Neural cell (in vitro differentiated cells): Measurements from ENCODE around the gene ZFYVE28. TPM values are rescaled to one million over a fixed set of nuclear protein-coding genes. Genes with fewer than 3 reads are reported as not detected.

Experiments
- H2AFZ ChIP-seq: fragments of 200-600, 300-800 bp; sonication (generic), shearing (Covaris generic); 2 replicates; pipeline ENCODE4 v1.6.0; 2014; ENCODE audit warnings: low read depth, mild to moderate bottlenecking, antibody characterized with exemption, low read length, moderate library complexity
- H3F3A ChIP-seq: fragments of 200-600 bp; shearing (Covaris generic); 2 replicates; pipeline ENCODE4 v1.6.1; 2016; ENCODE audit warnings: mild to moderate bottlenecking, moderate library complexity, mixed read lengths, antibody characterized with exemption, low read length; ENCODE audit not compliant: insufficient read depth, poor library complexity, severe bottlenecking
- H3K27ac ChIP-seq: fragments of 200-600, 300-800 bp; sonication (generic), shearing (Covaris generic); 2 replicates; pipeline ENCODE4 v1.5.1; 2014; ENCODE audit warnings: mild to moderate bottlenecking, low read length, moderate library complexity
- H3K27me3 ChIP-seq: fragments of 300-800, 200-600 bp; sonication (generic), shearing (Covaris generic); 2 replicates; pipeline ENCODE4 v1.6.0; 2014; ENCODE audit warnings: mild to moderate bottlenecking, low read depth, low read length, moderate library complexity; ENCODE audit not compliant: insufficient read depth
- H3K36me3 ChIP-seq: fragments of 300-800, 200-600 bp; sonication (generic), shearing (Covaris generic); 2 replicates; pipeline ENCODE4 v1.5.1; 2014; ENCODE audit warnings: mild to moderate bottlenecking, antibody characterized with exemption, low read length, moderate library complexity; ENCODE audit not compliant: insufficient read depth
- H3K4me2 ChIP-seq: fragments of 300-800, 200-600 bp; sonication (generic), shearing (Covaris generic); 2 replicates; pipeline ENCODE4 v1.6.0; 2014; ENCODE audit warnings: mild to moderate bottlenecking, low read length
- H3K4me3 ChIP-seq: fragments of 300-800, 200-600 bp; sonication (generic), shearing (Covaris generic); 2 replicates; pipeline ENCODE4 v1.5.1; 2014; ENCODE audit warnings: mild to moderate bottlenecking, low read length, moderate library complexity
- H3K79me2 ChIP-seq: fragments of 200-600 bp; shearing (Covaris generic); replicated peaks from 2 replicates; pipeline ENCODE4 v1.6.0; 2014; ENCODE audit warnings: mild to moderate bottlenecking, low read length, moderate library complexity; ENCODE audit not compliant: insufficient read depth
- H3K9ac ChIP-seq: fragments of 300-800, 200-600 bp; sonication (generic), shearing (Covaris generic); 2 replicates; pipeline ENCODE4 v1.6.1; 2016; ENCODE audit warnings: mild to moderate bottlenecking, low read length, mixed read lengths
- H3K9me2 ChIP-seq: fragments of 200-600 bp; shearing (Covaris generic); 2 replicates; pipeline ENCODE4 v1.6.1; 2016; ENCODE audit warnings: mild to moderate bottlenecking, low read length, mixed read lengths; ENCODE audit not compliant: insufficient read depth
- H3K9me3 ChIP-seq: fragments of 200-600, 300-800 bp; sonication (generic), shearing (Covaris generic); 2 replicates; pipeline ENCODE4 v1.6.1; 2016; ENCODE audit warnings: mild to moderate bottlenecking, mixed run types, low read length, moderate library complexity, mixed read lengths
- H4K20me1 ChIP-seq: fragments of 200-600 bp; shearing (Covaris generic); 2 replicates; pipeline ENCODE4 v1.6.1; 2016; ENCODE audit warnings: mild to moderate bottlenecking, mixed run types; ENCODE audit not compliant: insufficient read depth
- EP300 ChIP-seq: fragments of 450-650 bp; conservative IDR thresholded peaks from 2 replicates; pipeline ENCODE4 v1.6.1; 2014; ENCODE audit warnings: antibody characterized with exemption, mild to moderate bottlenecking, moderate library complexity; ENCODE audit not compliant: poor library complexity, severe bottlenecking
- EZH2 ChIP-seq: fragments of 200-600, 300-800 bp; shearing (Covaris generic), sonication (generic); IDR thresholded peaks from 2 replicates; pipeline ENCODE4 v1.6.1; 2014; ENCODE audit warnings: antibody characterized with exemption, low read length, borderline replicate concordance, mild to moderate bottlenecking; ENCODE audit not compliant: insufficient read depth, poor library complexity, severe bottlenecking
- MXI1 ChIP-seq: fragments of 450-650 bp; conservative IDR thresholded peaks from 2 replicates; pipeline ENCODE4 v1.6.1; 2014; ENCODE audit warnings: antibody characterized with exemption, mild to moderate bottlenecking; ENCODE audit not compliant: poor library complexity, severe bottlenecking
- POLR2AphosphoS5 ChIP-seq: IDR thresholded peaks from 2 replicates; pipeline ENCODE4 v1.6.1; 2012
- RAD21 ChIP-seq: fragments of 450-650 bp; conservative IDR thresholded peaks from 2 replicates; pipeline ENCODE4 v1.6.1; 2014; ENCODE audit warnings: antibody characterized with exemption, mild to moderate bottlenecking, moderate library complexity
- SMC3 ChIP-seq: fragments of 450-650 bp; conservative IDR thresholded peaks from 2 replicates; pipeline ENCODE4 v1.6.1; 2014; ENCODE audit warnings: antibody characterized with exemption, mild to moderate bottlenecking, moderate library complexity; ENCODE audit not compliant: poor library complexity
- TAF1 ChIP-seq: IDR thresholded peaks from 2 replicates; pipeline ENCODE4 v1.6.1; 2012; ENCODE audit warnings: low read depth
- polyA plus RNA-seq: library from polyadenylated mRNA; depleted of rRNA; stranded (reverse); fragments of >200 nt; gene quantifications from 2 replicates; pipeline ENCODE4 v1.2.3, GENCODE V29; 2014
- TF ChIP-seq, protein P1 (sequence below): fragments of 450-650 bp; IDR thresholded peaks from 2 replicates; pipeline ENCODE4 v1.5.1; 2014; ENCODE audit warnings: antibody characterized with exemption, mild to moderate bottlenecking, moderate library complexity; ENCODE audit not compliant: poor library complexity, severe bottlenecking
- TF ChIP-seq, protein P2 (sequence below): IDR thresholded peaks from 2 replicates; pipeline ENCODE4 v1.6.1; 2012; ENCODE audit warnings: borderline replicate concordance

The ZFYVE28 gene
- polyA plus RNA-seq, 1 donor from 2014 or later = 2.4 TPM

DNA sequence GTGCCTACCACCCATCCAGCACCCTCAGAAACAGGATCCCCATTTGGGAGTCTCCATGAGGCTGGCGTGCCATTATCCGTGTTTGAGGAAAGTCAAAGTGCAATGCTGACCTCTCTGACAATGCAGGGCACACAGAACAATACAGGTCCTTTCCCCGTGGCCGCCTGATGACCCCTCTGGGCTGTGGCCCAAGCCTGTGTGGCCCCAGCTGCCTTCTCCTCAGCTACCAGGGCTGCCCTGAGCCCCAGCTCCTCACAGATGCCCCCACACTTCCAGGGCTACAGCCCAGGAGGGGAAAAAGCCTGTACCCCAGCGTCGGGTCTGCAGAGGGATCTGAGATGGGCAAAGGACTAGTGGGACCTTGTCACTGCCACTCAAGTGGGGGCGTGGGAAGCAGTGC lies 15.5 kb downstream of the ZFYVE28 start:
- H3K4me3 ChIP-seq = no peak overlapping the region

DNA sequence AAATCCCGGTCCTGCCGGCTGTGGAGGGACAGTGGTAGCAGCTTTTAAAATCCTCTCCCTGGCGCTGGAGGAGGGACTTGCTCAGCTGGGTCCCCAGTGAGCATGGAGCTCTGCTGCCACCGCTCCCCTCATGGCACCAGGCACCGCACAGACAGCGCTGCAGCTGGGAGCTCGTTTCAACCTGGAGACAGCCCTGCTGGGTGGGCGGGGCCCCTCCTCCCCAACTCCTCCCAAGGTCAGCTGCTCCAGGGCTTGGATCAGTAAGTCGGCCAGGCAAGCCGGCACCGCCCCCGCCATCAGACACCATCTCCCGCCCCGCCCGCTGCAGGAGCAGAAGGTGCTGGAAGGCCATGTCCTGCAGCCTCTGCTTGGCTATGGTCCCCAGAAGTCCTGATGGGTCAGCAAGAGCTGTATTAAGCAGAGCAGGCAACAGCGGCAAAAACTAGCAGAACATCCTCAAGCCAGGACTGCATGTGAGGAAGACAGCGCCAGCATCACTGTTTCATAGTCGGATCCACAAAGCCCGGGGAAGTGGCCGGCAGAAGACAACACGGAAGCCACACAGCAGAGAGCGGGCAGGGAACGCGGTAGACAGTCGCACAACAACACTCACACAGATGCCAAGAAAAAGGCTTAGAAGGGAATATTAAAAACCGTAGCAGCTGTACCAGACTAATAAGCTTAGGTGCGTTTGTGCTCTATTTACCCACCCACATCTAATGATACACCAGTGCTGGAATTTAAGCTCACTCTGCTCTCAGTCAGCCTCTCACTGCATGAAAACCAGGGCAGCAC lies 16.2 kb downstream of the ZFYVE28 start:
- H3K36me3 ChIP-seq = no peaks in the 10 kb centered on the region
- TF ChIP-seq, protein P1, sequence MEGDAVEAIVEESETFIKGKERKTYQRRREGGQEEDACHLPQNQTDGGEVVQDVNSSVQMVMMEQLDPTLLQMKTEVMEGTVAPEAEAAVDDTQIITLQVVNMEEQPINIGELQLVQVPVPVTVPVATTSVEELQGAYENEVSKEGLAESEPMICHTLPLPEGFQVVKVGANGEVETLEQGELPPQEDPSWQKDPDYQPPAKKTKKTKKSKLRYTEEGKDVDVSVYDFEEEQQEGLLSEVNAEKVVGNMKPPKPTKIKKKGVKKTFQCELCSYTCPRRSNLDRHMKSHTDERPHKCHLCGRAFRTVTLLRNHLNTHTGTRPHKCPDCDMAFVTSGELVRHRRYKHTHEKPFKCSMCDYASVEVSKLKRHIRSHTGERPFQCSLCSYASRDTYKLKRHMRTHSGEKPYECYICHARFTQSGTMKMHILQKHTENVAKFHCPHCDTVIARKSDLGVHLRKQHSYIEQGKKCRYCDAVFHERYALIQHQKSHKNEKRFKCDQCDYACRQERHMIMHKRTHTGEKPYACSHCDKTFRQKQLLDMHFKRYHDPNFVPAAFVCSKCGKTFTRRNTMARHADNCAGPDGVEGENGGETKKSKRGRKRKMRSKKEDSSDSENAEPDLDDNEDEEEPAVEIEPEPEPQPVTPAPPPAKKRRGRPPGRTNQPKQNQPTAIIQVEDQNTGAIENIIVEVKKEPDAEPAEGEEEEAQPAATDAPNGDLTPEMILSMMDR = no peak
- no peak for TF ChIP-seq EP300
- no peak for TF ChIP-seq MXI1
- TF ChIP-seq, protein P2, sequence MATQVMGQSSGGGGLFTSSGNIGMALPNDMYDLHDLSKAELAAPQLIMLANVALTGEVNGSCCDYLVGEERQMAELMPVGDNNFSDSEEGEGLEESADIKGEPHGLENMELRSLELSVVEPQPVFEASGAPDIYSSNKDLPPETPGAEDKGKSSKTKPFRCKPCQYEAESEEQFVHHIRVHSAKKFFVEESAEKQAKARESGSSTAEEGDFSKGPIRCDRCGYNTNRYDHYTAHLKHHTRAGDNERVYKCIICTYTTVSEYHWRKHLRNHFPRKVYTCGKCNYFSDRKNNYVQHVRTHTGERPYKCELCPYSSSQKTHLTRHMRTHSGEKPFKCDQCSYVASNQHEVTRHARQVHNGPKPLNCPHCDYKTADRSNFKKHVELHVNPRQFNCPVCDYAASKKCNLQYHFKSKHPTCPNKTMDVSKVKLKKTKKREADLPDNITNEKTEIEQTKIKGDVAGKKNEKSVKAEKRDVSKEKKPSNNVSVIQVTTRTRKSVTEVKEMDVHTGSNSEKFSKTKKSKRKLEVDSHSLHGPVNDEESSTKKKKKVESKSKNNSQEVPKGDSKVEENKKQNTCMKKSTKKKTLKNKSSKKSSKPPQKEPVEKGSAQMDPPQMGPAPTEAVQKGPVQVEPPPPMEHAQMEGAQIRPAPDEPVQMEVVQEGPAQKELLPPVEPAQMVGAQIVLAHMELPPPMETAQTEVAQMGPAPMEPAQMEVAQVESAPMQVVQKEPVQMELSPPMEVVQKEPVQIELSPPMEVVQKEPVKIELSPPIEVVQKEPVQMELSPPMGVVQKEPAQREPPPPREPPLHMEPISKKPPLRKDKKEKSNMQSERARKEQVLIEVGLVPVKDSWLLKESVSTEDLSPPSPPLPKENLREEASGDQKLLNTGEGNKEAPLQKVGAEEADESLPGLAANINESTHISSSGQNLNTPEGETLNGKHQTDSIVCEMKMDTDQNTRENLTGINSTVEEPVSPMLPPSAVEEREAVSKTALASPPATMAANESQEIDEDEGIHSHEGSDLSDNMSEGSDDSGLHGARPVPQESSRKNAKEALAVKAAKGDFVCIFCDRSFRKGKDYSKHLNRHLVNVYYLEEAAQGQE = no peak
- TF ChIP-seq RAD21 = no peak
- no peak for TF ChIP-seq EZH2
- TF ChIP-seq POLR2AphosphoS5 = no peak
- no peak for TF ChIP-seq SMC3
- TF ChIP-seq TAF1 = no peak
- H4K20me1 ChIP-seq = no peaks in the 10 kb centered on the region
- no peaks in the 10 kb centered on the region for H3K27me3 ChIP-seq
- H3K27ac ChIP-seq = no peak overlapping the region
- H3K79me2 ChIP-seq = no peaks in the 10 kb centered on the region
- peak overlapping the region; percentile 16 for H3K9ac ChIP-seq
- no peaks in the 10 kb centered on the region for H3K9me3 ChIP-seq
- peak overlapping the region; percentile 39 for H3K4me2 ChIP-seq
- no peaks in the 10 kb centered on the region for H3F3A ChIP-seq
- no peaks in the 10 kb centered on the region for H3K9me2 ChIP-seq
- no peak overlapping the region for H2AFZ ChIP-seq
- peak overlapping the region; percentile 52 for H3K4me3 ChIP-seq

More for the DNA sequence above, 15.5 kb downstream of the ZFYVE28 start:
- H3K9ac ChIP-seq = no peak overlapping the region
- no peaks in the 10 kb centered on the region for H4K20me1 ChIP-seq
- no peaks in the 10 kb centered on the region for H3K36me3 ChIP-seq
- H2AFZ ChIP-seq = no peak overlapping the region
- H3K4me2 ChIP-seq = no peak overlapping the region
- H3F3A ChIP-seq = no peaks in the 10 kb centered on the region
- no peaks in the 10 kb centered on the region for H3K79me2 ChIP-seq
- H3K9me3 ChIP-seq = no peaks in the 10 kb centered on the region
- H3K27me3 ChIP-seq = no peaks in the 10 kb centered on the region
- no peaks in the 10 kb centered on the region for H3K9me2 ChIP-seq
- H3K27ac ChIP-seq = no peak overlapping the region
- TF ChIP-seq POLR2AphosphoS5 (no peak), MXI1 (no peak), EP300 (no peak), EZH2 (no peak)
- TF ChIP-seq, protein P2 = no peak
